Fibroblast of lung (primary cell): ENCODE measurements around the gene C12orf43. TPM values are rescaled to one million over a fixed set of nuclear protein-coding genes. Genes with fewer than 3 reads are reported as not detected.

Source experiments
- DNase-seq, 2 donors: peaks; one replicate each; pipeline versions ENCODE4 v3.0.0 to v3.0.0-alpha.2; 2010; ENCODE audit warnings: low read depth in 2 of 2
- H2AFZ ChIP-seq: 2 replicates; pipeline ENCODE4 v1.5.1; 2012; ENCODE audit warnings: low read length, control low read depth, inconsistent platforms
- H3K27ac ChIP-seq: 2 replicates; pipeline ENCODE4 v1.5.1; 2011; ENCODE audit warnings: low read length, control low read depth; ENCODE audit not compliant: insufficient read depth
- H3K27me3 ChIP-seq: 2 replicates; pipeline ENCODE4 v1.5.1; 2011; ENCODE audit warnings: mild to moderate bottlenecking, low read length; ENCODE audit not compliant: control insufficient read depth, insufficient read depth
- H3K36me3 ChIP-seq: 2 replicates; pipeline ENCODE4 v1.5.1; 2011; ENCODE audit warnings: low read length; ENCODE audit not compliant: control insufficient read depth, insufficient read depth
- H3K4me1 ChIP-seq: 2 replicates; pipeline ENCODE4 v1.5.1; 2011; ENCODE audit warnings: low read length; ENCODE audit not compliant: control insufficient read depth, insufficient read depth; ENCODE audit errors: extremely low read depth
- H3K4me2 ChIP-seq: 2 replicates; pipeline ENCODE4 v1.5.1; 2011; ENCODE audit warnings: low read length, control low read depth; ENCODE audit not compliant: insufficient read depth; ENCODE audit errors: extremely low read depth
- H3K4me3 ChIP-seq, 4 experiments: fragments of 200-600 bp in 1 of 4; sonication (generic) in 1 of 4; replicated peaks in 1 of 4; 2 replicates each; pipeline ENCODE4 v1.5.1; 2011 to 2016; ENCODE audit warnings: low read length in 4 of 4, low read depth in 3 of 4, mild to moderate bottlenecking in 3 of 4, control low read depth in 2 of 4, inconsistent platforms in 1 of 4, mixed read lengths in 1 of 4; ENCODE audit not compliant: insufficient read depth in 1 of 4; ENCODE audit errors: control extremely low read depth in 1 of 4
- H3K79me2 ChIP-seq: 2 replicates; pipeline ENCODE4 v1.5.1; 2012; ENCODE audit warnings: mild to moderate bottlenecking, low read length, inconsistent platforms; ENCODE audit not compliant: control insufficient read depth, insufficient read depth
- H3K9ac ChIP-seq: 2 replicates; pipeline ENCODE4 v1.5.1; 2011; ENCODE audit warnings: mild to moderate bottlenecking, low read length, control low read depth; ENCODE audit not compliant: insufficient read depth
- H3K9me3 ChIP-seq: 2 replicates; pipeline ENCODE4 v1.5.1; 2012; ENCODE audit warnings: low read depth, low read length; ENCODE audit not compliant: control insufficient read depth, insufficient read depth
- H4K20me1 ChIP-seq: 2 replicates; pipeline ENCODE4 v1.5.1; 2011; ENCODE audit warnings: low read length; ENCODE audit not compliant: control insufficient read depth, insufficient read depth; ENCODE audit errors: extremely low read depth
- EZH2 ChIP-seq: IDR thresholded peaks from 2 replicates; pipeline ENCODE4 v1.5.1; 2012; ENCODE audit warnings: low read length, control low read depth, mild to moderate bottlenecking; ENCODE audit errors: missing control alignments
- polyA plus RNA-seq, 2 donors: library from polyadenylated mRNA; depleted of rRNA in 1 of 2; stranded (reverse) in 1 of 2; unstranded in 1 of 2; fragments of >200 nt; gene quantifications; 2 replicates each; pipeline ENCODE4 v1.2.1, GENCODE V29; 2011 to 2012; ENCODE audit warnings: missing spikeins in 1 of 2
- total RNA-seq: library from RNA; depleted of rRNA; stranded (reverse); fragments of >200 nt; gene quantifications from 2 replicates; pipeline ENCODE4 v1.2.1, GENCODE V29; 2014
- TF ChIP-seq, protein P1 (sequence below), 2 donors: IDR thresholded peaks in 1 of 2; conservative IDR thresholded peaks in 1 of 2; 1 replicate in 1 of 2; 2 replicates in 1 of 2; pipeline ENCODE4 v1.5.1; 2011 to 2012; ENCODE audit warnings: low read length in 2 of 2, control low read depth in 1 of 2, inconsistent platforms in 1 of 2, low read depth in 1 of 2, mild to moderate bottlenecking in 1 of 2

C12orf43 gene
- total and polyA plus RNA-seq, 2 donors (not counting 1 experiment from before 2014, with no cell fraction given): 11.4 to 14.7 TPM

- Histone ChIP-seq H3K9me3 (no peaks in the 10 kb centered on the region), H3K27me3 (no peaks in the 10 kb centered on the region), H3K27ac (no peak overlapping the region), H3K9ac (no peak overlapping the region), H3K79me2 (no peaks in the 10 kb centered on the region), H2AFZ (no peak overlapping the region), H3K4me1 (no peaks in the 10 kb centered on the region), H3K4me2 (no peak overlapping the region), H3K36me3 (no peaks in the 10 kb centered on the region), H3K4me3 (no peak overlapping the region), H4K20me1 (no peaks in the 10 kb centered on the region)
- no peak for TF ChIP-seq EZH2
- TF ChIP-seq, protein P1, sequence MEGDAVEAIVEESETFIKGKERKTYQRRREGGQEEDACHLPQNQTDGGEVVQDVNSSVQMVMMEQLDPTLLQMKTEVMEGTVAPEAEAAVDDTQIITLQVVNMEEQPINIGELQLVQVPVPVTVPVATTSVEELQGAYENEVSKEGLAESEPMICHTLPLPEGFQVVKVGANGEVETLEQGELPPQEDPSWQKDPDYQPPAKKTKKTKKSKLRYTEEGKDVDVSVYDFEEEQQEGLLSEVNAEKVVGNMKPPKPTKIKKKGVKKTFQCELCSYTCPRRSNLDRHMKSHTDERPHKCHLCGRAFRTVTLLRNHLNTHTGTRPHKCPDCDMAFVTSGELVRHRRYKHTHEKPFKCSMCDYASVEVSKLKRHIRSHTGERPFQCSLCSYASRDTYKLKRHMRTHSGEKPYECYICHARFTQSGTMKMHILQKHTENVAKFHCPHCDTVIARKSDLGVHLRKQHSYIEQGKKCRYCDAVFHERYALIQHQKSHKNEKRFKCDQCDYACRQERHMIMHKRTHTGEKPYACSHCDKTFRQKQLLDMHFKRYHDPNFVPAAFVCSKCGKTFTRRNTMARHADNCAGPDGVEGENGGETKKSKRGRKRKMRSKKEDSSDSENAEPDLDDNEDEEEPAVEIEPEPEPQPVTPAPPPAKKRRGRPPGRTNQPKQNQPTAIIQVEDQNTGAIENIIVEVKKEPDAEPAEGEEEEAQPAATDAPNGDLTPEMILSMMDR (conservative IDR thresholded peaks at IDR 0.05 in 1 of 2, IDR thresholded peaks at IDR 0.05 in 1 of 2; ENCODE audit: low read depth in 1 of 2, low read length in 2 of 2): no peak
- no peak for DNase-seq
These were observed 36.2 kb downstream of the C12orf43 start for GRCh38 chr12:120979862-120980696.

DNA sequence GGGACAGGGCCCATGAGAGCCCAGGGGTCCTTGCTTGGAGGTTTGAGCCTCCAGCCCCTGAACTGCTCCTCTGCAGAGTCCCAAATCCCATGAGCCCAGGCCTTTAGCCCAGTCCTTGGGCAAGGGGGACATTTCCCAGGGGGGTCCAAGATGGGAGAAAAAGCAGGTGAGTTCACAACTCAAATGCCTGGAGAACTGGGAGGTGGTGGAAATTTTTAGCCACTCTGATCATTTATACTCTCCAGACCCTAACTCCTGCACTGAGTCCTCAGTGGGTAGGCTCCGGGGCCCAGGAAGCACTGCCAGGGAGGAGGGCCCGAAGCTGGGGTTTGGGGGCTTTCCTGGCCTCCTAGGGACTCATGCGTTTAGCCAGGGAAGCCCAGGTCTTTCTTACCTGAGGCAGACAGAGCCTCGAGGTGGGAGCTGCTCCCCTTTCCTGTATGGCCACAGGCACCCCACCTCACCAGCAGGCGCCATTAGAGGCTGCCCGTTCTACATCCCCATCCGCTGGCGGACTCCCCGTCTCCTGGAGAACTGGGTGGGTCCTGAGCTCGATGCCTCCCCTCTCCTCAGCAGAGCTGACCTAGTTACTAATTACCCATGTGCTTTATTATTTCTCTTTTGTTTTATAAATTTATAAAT lies 36.9 kb downstream of the C12orf43 start:
- H3K79me2 ChIP-seq: no peaks in the 10 kb centered on the region
- no peaks in the 10 kb centered on the region for H3K4me1 ChIP-seq
- H4K20me1 ChIP-seq: no peaks in the 10 kb centered on the region
- no peak overlapping the region for H3K27ac ChIP-seq
- H3K27me3 ChIP-seq: no peaks in the 10 kb centered on the region
- no peak overlapping the region for H2AFZ ChIP-seq
- H3K36me3 ChIP-seq: no peaks in the 10 kb centered on the region
- H3K4me3 ChIP-seq: no peak overlapping the region
- no peak overlapping the region for H3K9ac ChIP-seq
- no peak overlapping the region for H3K4me2 ChIP-seq
- DNase-seq: no peak
- TF ChIP-seq, protein P1 (conservative IDR thresholded peaks at IDR 0.05 in 1 of 2, IDR thresholded peaks at IDR 0.05 in 1 of 2; ENCODE audit: low read depth in 1 of 2, low read length in 2 of 2): no peak
- TF ChIP-seq EZH2: no peak
- H3K9me3 ChIP-seq: no peaks in the 10 kb centered on the region

- no peaks in the 10 kb centered on the region for H3K9me3 ChIP-seq
- no peak within 1 kb of the TSS for H3K4me3 ChIP-seq
- H3K9ac ChIP-seq: no peak within 1 kb of the TSS
- no peaks in the 10 kb centered on the region for H3K36me3 ChIP-seq
- H4K20me1 ChIP-seq: no peaks in the 10 kb centered on the region
- H3K4me1 ChIP-seq: no peaks in the 10 kb centered on the region
- TF ChIP-seq, protein P1 (conservative IDR thresholded peaks at IDR 0.05 in 1 of 2, IDR thresholded peaks at IDR 0.05 in 1 of 2; ENCODE audit: low read depth in 1 of 2, low read length in 2 of 2): no peak
- no peak for TF ChIP-seq EZH2
- H3K4me2 ChIP-seq: no peak within 1 kb of the TSS
- DNase-seq: no peak
- H3K27ac ChIP-seq: no peak within 1 kb of the TSS
- H2AFZ ChIP-seq: no peak within 1 kb of the TSS
- no peaks in the 10 kb centered on the region for H3K27me3 ChIP-seq
- H3K79me2 ChIP-seq: no peaks in the 10 kb centered on the region
These were observed 37.7 kb downstream of the C12orf43 start, which contains the start of gene HNF1A for GRCh38 chr12:120978296-120979219. Gene HNF1A, plus strand, starts transcription at chr12:120978543. Its CDS starts 226 bp downstream, at chr12:120978769.
